Measurements from ENCODE around the gene NECTIN2. TPM values are rescaled to one million over a fixed set of nuclear protein-coding genes. Genes with fewer than 3 reads are reported as not detected.

Gene NECTIN2
- total RNA-seq, 1 experiment from 2014 or later: 96.3 TPM

GRCh38 chr19:44824761-44825160 is 21.3 kb upstream of the NECTIN2 start:
- BruUV-seq (replicated peaks): no TSS peak
- H2AFZ ChIP-seq (ENCODE audit: low read depth, low read length, poor library complexity, severe bottlenecking): no peak overlapping the region
- H3K4me2 ChIP-seq (ENCODE audit: low read length): no peak overlapping the region
- intact Hi-C loops (cut with micrococcal nuclease): no loop called here
- TF ChIP-seq SRF (IDR thresholded peaks at IDR 0.05; ENCODE audit: low read depth): no peak
- no peak for TF ChIP-seq SIN3A (IDR thresholded peaks at IDR 0.05; ENCODE audit: low read depth)
- no peak for TF ChIP-seq RAD21 (IDR thresholded peaks at IDR 0.05; ENCODE audit: low read depth)
- no peak for TF ChIP-seq ZNF274 (IDR thresholded peaks at IDR 0.05; ENCODE audit: low read depth, low read length)
- no peak for TF ChIP-seq CEBPB (IDR thresholded peaks at IDR 0.05; ENCODE audit: low read depth)
- no peak for TF ChIP-seq FOSL1 (IDR thresholded peaks at IDR 0.05; ENCODE audit: low read depth)
- TF ChIP-seq ZBTB33 (IDR thresholded peaks at IDR 0.05; ENCODE audit: extremely low read depth, insufficient replicate concordance, low read length): no peak
- no peak for TF ChIP-seq POLR2A (IDR thresholded peaks at IDR 0.05; ENCODE audit: borderline replicate concordance, extremely low read depth, insufficient read depth, insufficient read length)
- no peak for TF ChIP-seq JUND (IDR thresholded peaks at IDR 0.05)
- no peak for TF ChIP-seq ELF1 (IDR thresholded peaks at IDR 0.05; ENCODE audit: borderline replicate concordance, low read depth)
- TF ChIP-seq ZFX (IDR thresholded peaks at IDR 0.05): no peak
- no peak for TF ChIP-seq SP1 (IDR thresholded peaks at IDR 0.05; ENCODE audit: low read depth)
- TF ChIP-seq TCF7L2 (IDR thresholded peaks at IDR 0.05; ENCODE audit: borderline replicate concordance, extremely low read depth, insufficient read depth, insufficient read length): no peak
- TF ChIP-seq EZH2 (IDR thresholded peaks at IDR 0.05): no peak
- TF ChIP-seq CBX3 (IDR thresholded peaks at IDR 0.05; ENCODE audit: low read depth): no peak
- TF ChIP-seq POLR2AphosphoS5 (IDR thresholded peaks at IDR 0.05; ENCODE audit: low read depth, low read length): no peak
- no peak for TF ChIP-seq CTCF (IDR thresholded peaks at IDR 0.05 in 2 of 3, conservative IDR thresholded peaks at IDR 0.05 in 1 of 3; ENCODE audit: borderline replicate concordance in 1 of 3, insufficient read depth in 1 of 3, low read depth in 2 of 3, low read length in 2 of 3)
- TF ChIP-seq ATF3 (IDR thresholded peaks at IDR 0.05): no peak
- TF ChIP-seq REST (IDR thresholded peaks at IDR 0.05; ENCODE audit: low read depth): no peak
- TF ChIP-seq MAX (IDR thresholded peaks at IDR 0.05): no peak
- ATAC-seq (no peak), DNase-seq (ENCODE audit: low read depth, low spot score) (no peak)
- H3K9ac ChIP-seq (ENCODE audit: low read length): no peak overlapping the region
- ChIA-PET CTCF (no interaction called here), POLR2A (no interaction called here), RAD21 (ENCODE audit: low non-redundant PET in 1 of 2, low total read pairs in 2 of 2, uncharacterized antibody in 2 of 2, unreplicated experiment in 2 of 2) (no interaction called here)
- H3K4me1 ChIP-seq (ENCODE audit: control insufficient read depth in 1 of 2, insufficient read depth in 2 of 2, low read length in 2 of 2): peaks cover 0 to 3% of the 10 kb centered on the region in 2 experiments; a peak in 1 of 4 replicates
- H3K27ac ChIP-seq (ENCODE audit: low read depth, low read length): no peak overlapping the region
- no peaks in the 10 kb centered on the region for H4K20me1 ChIP-seq (ENCODE audit: insufficient read depth)
- no peaks in the 10 kb centered on the region for H3K9me3 ChIP-seq (ENCODE audit: control insufficient read depth in 1 of 2, insufficient read depth in 1 of 2, low read depth in 1 of 2, low read length in 2 of 2)
- H3K36me3 ChIP-seq (ENCODE audit: control insufficient read depth in 1 of 2, insufficient read depth in 2 of 2, low read length in 2 of 2): no peaks in the 10 kb centered on the region
- no peak overlapping the region for H3K4me3 ChIP-seq (replicated peaks in 1 of 2; ENCODE audit: low read depth in 1 of 2, low read length in 2 of 2)
- H3K9me2 ChIP-seq (ENCODE audit: insufficient read depth): no peaks in the 10 kb centered on the region
- H3K79me2 ChIP-seq (ENCODE audit: insufficient read depth, low read length): no peaks in the 10 kb centered on the region
- H3K27me3 ChIP-seq (ENCODE audit: insufficient read depth, low read length): no peaks in the 10 kb centered on the region
